Activated CD4-positive, alpha-beta memory T cell treated with anti-CD3 and anti-CD28 coated beads, Interleukin-2, amount 10 ng/mL, durations not matched to agents 7 days and 5 days (primary cell): Measurements from ENCODE around the gene SIGLEC15. TPM values are rescaled to one million over a fixed set of nuclear protein-coding genes. Genes with fewer than 3 reads are reported as not detected.
"Not testable (repeated sequence)": the region's sequence is repeated elsewhere in the genome, so short reads cannot be mapped to it uniquely, and the experiment has no call there.

Source experiments
- CTCF ChIA-PET: fragments of 350-600 bp; sonication (Branson Sonifier 250); formaldehyde crosslinking; loops from one replicate; lab custom pipeline; 2021; ENCODE audit warnings: antibody characterized with exemption, inconsistent platforms; lab: Charles Lee
- POLR2A ChIA-PET: fragments of 350-600 bp; sonication (Branson Sonifier 250); formaldehyde crosslinking; loops from one replicate; lab custom pipeline; 2021; ENCODE audit warnings: antibody characterized with exemption; lab: Charles Lee
- DNase-seq: peaks from one replicate; pipeline ENCODE4 v3.0.0-alpha.2; 2020
- H3K27ac Mint-ChIP-seq: one replicate; pipeline ENCODE4 v1.8.0; 2021; ENCODE audit warnings: mild to moderate bottlenecking, mixed read lengths
- H3K27me3 Mint-ChIP-seq: one replicate; pipeline ENCODE4 v1.8.0; 2021; ENCODE audit warnings: mixed read lengths
- H3K36me3 Mint-ChIP-seq: one replicate; pipeline ENCODE4 v1.8.0; 2021; ENCODE audit warnings: low read depth, mixed read lengths
- H3K4me1 Mint-ChIP-seq: one replicate; pipeline ENCODE4 v1.8.0; 2021; ENCODE audit warnings: mixed read lengths
- H3K4me3 Mint-ChIP-seq: one replicate; pipeline ENCODE4 v1.8.0; 2021; ENCODE audit warnings: mild to moderate bottlenecking, mixed read lengths
- H3K9me3 Mint-ChIP-seq: one replicate; pipeline ENCODE4 v1.8.0; 2021; ENCODE audit warnings: mixed read lengths
- total RNA-seq, 2 experiments: library from RNA; stranded (reverse); gene quantifications; one replicate each; pipeline ENCODE4 v1.2.3, GENCODE V29; 2021

SIGLEC15 gene
- total RNA-seq, 2 experiments from 2014 or later = not detected

GRCh38 chr18:45839414-45840395, 14.2 kb downstream of the SIGLEC15 start:
- H3K9me3 Mint-ChIP-seq = no peaks in the 10 kb centered on the region
- peaks cover 6% of the 10 kb centered on the region for H3K4me1 Mint-ChIP-seq
- no peak overlapping the region for H3K4me3 Mint-ChIP-seq
- no peaks in the 10 kb centered on the region for H3K36me3 Mint-ChIP-seq
- POLR2A ChIA-PET = no interaction called here
- peak; percentile 30 for DNase-seq
- H3K27me3 Mint-ChIP-seq = peaks cover 49% of the 10 kb centered on the region
- CTCF ChIA-PET = interaction anchor here (1.4 to 1.6 kb wide), 5 partner anchors 39 to 175 kb away, joined by 5 to 16 read pairs (median 5); no protein-coding TSS in a partner anchor
- no peak overlapping the region for H3K27ac Mint-ChIP-seq

GRCh38 chr18:45841060-45841764, 15.7 kb downstream of the SIGLEC15 start:
- POLR2A ChIA-PET = no interaction called here
- Mint-ChIP-seq H3K27ac (no peak overlapping the region), H3K36me3 (no peaks in the 10 kb centered on the region), H3K4me1 (peaks cover 6% of the 10 kb centered on the region), H3K27me3 (peaks cover 34% of the 10 kb centered on the region), H3K4me3 (no peak overlapping the region), H3K9me3 (no peaks in the 10 kb centered on the region)
- DNase-seq = no peak
- CTCF ChIA-PET = no interaction called here

GRCh38 chr18:45841765-45842442, 16.4 kb downstream of the SIGLEC15 start:
- DNase-seq = no peak
- Mint-ChIP-seq H3K4me3 (no peak overlapping the region), H3K27ac (no peak overlapping the region), H3K4me1 (peaks cover 6% of the 10 kb centered on the region), H3K27me3 (peaks cover 27% of the 10 kb centered on the region), H3K36me3 (no peaks in the 10 kb centered on the region), H3K9me3 (no peaks in the 10 kb centered on the region)
- ChIA-PET CTCF (no interaction called here), POLR2A (interaction anchor here (0.6 kb wide), 1 partner anchor 632 kb away, joined by 3 read pairs; no protein-coding TSS in a partner anchor)

GRCh38 chr18:45843019-45843418, 17.5 kb downstream of the SIGLEC15 start:
- Mint-ChIP-seq H3K27me3 (peaks cover 23% of the 10 kb centered on the region), H3K9me3 (no peaks in the 10 kb centered on the region), H3K4me1 (peaks cover 5% of the 10 kb centered on the region), H3K36me3 (no peaks in the 10 kb centered on the region), H3K4me3 (no peak overlapping the region), H3K27ac (no peak overlapping the region)
- ChIA-PET CTCF (no interaction called here), POLR2A (no interaction called here)
- DNase-seq = no peak

- Mint-ChIP-seq H3K36me3 (peaks cover 4% of the 10 kb centered on the region), H3K27ac (no peak overlapping the region), H3K4me1 (no peaks in the 10 kb centered on the region), H3K27me3 (peaks cover 8% of the 10 kb centered on the region), H3K9me3 (no peaks in the 10 kb centered on the region), H3K4me3 (no peak overlapping the region)
- no peak for DNase-seq
- POLR2A ChIA-PET = interaction anchor here (0.7 kb wide), 1 partner anchor 24 kb away, joined by 3 read pairs; no protein-coding TSS in a partner anchor
- CTCF ChIA-PET = no interaction called here
Measured at GRCh38 chr18:45844938-45845337, 19.5 kb downstream of the SIGLEC15 start.

- ChIA-PET CTCF (no interaction called here), POLR2A (interaction anchor here (0.7 kb wide), 1 partner anchor 24 kb away, joined by 3 read pairs; no protein-coding TSS in a partner anchor)
- peaks cover 4% of the 10 kb centered on the region for H3K36me3 Mint-ChIP-seq
- peaks cover 5% of the 10 kb centered on the region for H3K27me3 Mint-ChIP-seq
- no peak for DNase-seq
- H3K27ac Mint-ChIP-seq = no peak overlapping the region
- no peaks in the 10 kb centered on the region for H3K9me3 Mint-ChIP-seq
- no peaks in the 10 kb centered on the region for H3K4me1 Mint-ChIP-seq
- no peak overlapping the region for H3K4me3 Mint-ChIP-seq
Measured at GRCh38 chr18:45845410-45845809, 19.9 kb downstream of the SIGLEC15 start.

GRCh38 chr18:45847119-45847518, 21.6 kb downstream of the SIGLEC15 start:
- H3K27ac Mint-ChIP-seq = no peak overlapping the region
- ChIA-PET POLR2A (no interaction called here), CTCF (interaction anchor here (0.6 kb wide), 1 partner anchor 1501 kb away, joined by 3 read pairs; no protein-coding TSS in a partner anchor)
- H3K9me3 Mint-ChIP-seq = no peaks in the 10 kb centered on the region
- no peaks in the 10 kb centered on the region for H3K27me3 Mint-ChIP-seq
- DNase-seq = no peak
- no peak overlapping the region for H3K4me3 Mint-ChIP-seq
- H3K36me3 Mint-ChIP-seq = peaks cover 10% of the 10 kb centered on the region
- no peaks in the 10 kb centered on the region for H3K4me1 Mint-ChIP-seq

- H3K27ac Mint-ChIP-seq, DNase-seq, POLR2A ChIA-PET, H3K4me3 Mint-ChIP-seq, H3K27me3 Mint-ChIP-seq, H3K4me1 Mint-ChIP-seq, H3K9me3 Mint-ChIP-seq: not testable (repeated sequence)
- CTCF ChIA-PET = interaction anchor here (0.9 kb wide), 1 partner anchor 183 kb away, joined by 6 read pairs; no protein-coding TSS in a partner anchor
- H3K36me3 Mint-ChIP-seq = peaks cover 17% of the 10 kb centered on the region
Measured at GRCh38 chr18:45848643-45849042, 23.2 kb downstream of the SIGLEC15 start.

GRCh38 chr18:45849529-45849928, 24.1 kb downstream of the SIGLEC15 start:
- no peak for DNase-seq
- Mint-ChIP-seq H3K4me3 (no peak overlapping the region), H3K27me3 (no peaks in the 10 kb centered on the region), H3K27ac (no peak overlapping the region), H3K9me3 (no peaks in the 10 kb centered on the region), H3K36me3 (peaks cover 17% of the 10 kb centered on the region), H3K4me1 (no peaks in the 10 kb centered on the region)
- ChIA-PET POLR2A (no interaction called here), CTCF (no interaction called here)

GRCh38 chr18:45850021-45850420, 24.5 kb downstream of the SIGLEC15 start:
- Mint-ChIP-seq H3K27me3 (no peaks in the 10 kb centered on the region), H3K27ac (no peak overlapping the region), H3K4me3 (no peak overlapping the region), H3K9me3 (no peaks in the 10 kb centered on the region), H3K36me3 (peaks cover 20% of the 10 kb centered on the region), H3K4me1 (no peaks in the 10 kb centered on the region)
- no peak for DNase-seq
- ChIA-PET CTCF (no interaction called here), POLR2A (no interaction called here)

- no peaks in the 10 kb centered on the region for H3K4me1 Mint-ChIP-seq
- no peaks in the 10 kb centered on the region for H3K27me3 Mint-ChIP-seq
- ChIA-PET POLR2A (no interaction called here), CTCF (interaction anchor here (1.3 kb wide), 1 partner anchor 128 kb away, joined by 4 read pairs; no protein-coding TSS in a partner anchor)
- H3K36me3 Mint-ChIP-seq = peaks cover 26% of the 10 kb centered on the region
- no peak for DNase-seq
- no peaks in the 10 kb centered on the region for H3K9me3 Mint-ChIP-seq
- no peak overlapping the region for H3K27ac Mint-ChIP-seq
- no peak overlapping the region for H3K4me3 Mint-ChIP-seq
Measured at GRCh38 chr18:45851161-45851925, 25.9 kb downstream of the SIGLEC15 start.

- Mint-ChIP-seq H3K27me3 (no peaks in the 10 kb centered on the region), H3K36me3 (peaks cover 32% of the 10 kb centered on the region), H3K9me3 (no peaks in the 10 kb centered on the region), H3K4me3 (no peak overlapping the region), H3K27ac (no peak overlapping the region), H3K4me1 (no peaks in the 10 kb centered on the region)
- ChIA-PET CTCF (interaction anchor here (3.2 kb wide), 1 partner anchor 27 kb away, joined by 13 read pairs; no protein-coding TSS in a partner anchor), POLR2A (no interaction called here)
- no peak for DNase-seq
Measured at GRCh38 chr18:45852631-45853030, 27.2 kb downstream of the SIGLEC15 start.
